Lung (tissue), 12 donors: Measurements from ENCODE around the gene CYS1. TPM values are rescaled to one million over a fixed set of nuclear protein-coding genes. Genes with fewer than 3 reads are reported as not detected.
A peak's percentile ranks its signal among the peaks of the same experiment; 100 is the strongest.

Source experiments
- ATAC-seq: fragments of 200-7000 bp; cut with Tn5 transposase; one replicate; pipeline ENCODE4 v1.9.1; 2020; ENCODE audit warnings: moderate number of reproducible peaks; ENCODE audit not compliant: insufficient read depth, low FRiP score
- DNase-seq, 3 donors: peaks; one replicate each; pipeline ENCODE4 v3.0.0-alpha.2; 2013 to 2017
- H3K27ac ChIP-seq, 2 donors: one replicate each; pipeline ENCODE4 v1.5.1; 2013; ENCODE audit warnings: mild to moderate bottlenecking in 2 of 2, moderate library complexity in 2 of 2, control low read depth in 1 of 2, inconsistent platforms in 1 of 2, low read depth in 1 of 2, low read length in 1 of 2
- H3K27me3 ChIP-seq, 3 donors: one replicate each; pipeline ENCODE4 v1.5.1; 2013; ENCODE audit warnings: low read length in 2 of 3; ENCODE audit not compliant: control insufficient read depth in 3 of 3, insufficient read depth in 3 of 3
- H3K36me3 ChIP-seq, 4 donors: one replicate each; pipeline ENCODE4 v1.5.1; 2013; ENCODE audit warnings: low read length in 4 of 4, mild to moderate bottlenecking in 1 of 4, moderate library complexity in 1 of 4; ENCODE audit not compliant: control insufficient read depth in 4 of 4, insufficient read depth in 4 of 4
- H3K4me1 ChIP-seq, 5 donors: one replicate each; pipeline ENCODE4 v1.5.1; 2013; ENCODE audit warnings: low read length in 5 of 5, mild to moderate bottlenecking in 2 of 5, moderate library complexity in 1 of 5; ENCODE audit not compliant: control insufficient read depth in 5 of 5, insufficient read depth in 5 of 5
- H3K4me3 ChIP-seq: one replicate; pipeline ENCODE4 v1.5.1; 2013; ENCODE audit warnings: mild to moderate bottlenecking, control low read depth, moderate library complexity
- H3K9ac ChIP-seq, 2 donors: one replicate each; pipeline ENCODE4 v1.5.1; 2013; ENCODE audit warnings: low read length in 2 of 2, control low read depth in 1 of 2; ENCODE audit not compliant: insufficient read depth in 1 of 2
- H3K9me3 ChIP-seq, 4 donors: one replicate each; pipeline ENCODE4 v1.5.1; 2013; ENCODE audit warnings: low read length in 3 of 4, mild to moderate bottlenecking in 1 of 4, moderate library complexity in 1 of 4; ENCODE audit not compliant: control insufficient read depth in 4 of 4, insufficient read depth in 3 of 4
- CTCF ChIP-seq: IDR thresholded peaks from 2 replicates; pipeline ENCODE4 v1.5.1; 2012; ENCODE audit warnings: mild to moderate bottlenecking; ENCODE audit errors: control extremely low read depth, extremely low read depth
- WGBS, 2 donors: extraction: QIAGEN DNeasy Blood & Tissue Kit; methylation state at CpG; one replicate each; pipeline ENCODE4 v1.1.7; 2013; 5-methylcytosine and 5-hydroxymethylcytosine counted together
- polyA plus RNA-seq, 2 donors: library from polyadenylated mRNA; stranded (reverse); fragments of 200-250 nt; gene quantifications; one replicate each; pipeline ENCODE4 v1.2.1, GENCODE V29; 2013
- total RNA-seq, 2 donors: library from RNA; depleted of rRNA in 1 of 2; stranded (reverse); fragments of >200 nt in 1 of 2; gene quantifications; one replicate each; pipeline ENCODE4 v1.2.1, GENCODE V29; 2014 to 2021
- donor health status: control.
- donor health status: control.
- donor health status: Bipolar disorder and iron deficiency.
- donor health status: healthy.
- donor health status: DM: yes; HTN: yes; CAD: no.

Gene CYS1
- total and polyA plus RNA-seq, 4 donors: 0.35 to 5.1 (median 1.0) TPM

DNA sequence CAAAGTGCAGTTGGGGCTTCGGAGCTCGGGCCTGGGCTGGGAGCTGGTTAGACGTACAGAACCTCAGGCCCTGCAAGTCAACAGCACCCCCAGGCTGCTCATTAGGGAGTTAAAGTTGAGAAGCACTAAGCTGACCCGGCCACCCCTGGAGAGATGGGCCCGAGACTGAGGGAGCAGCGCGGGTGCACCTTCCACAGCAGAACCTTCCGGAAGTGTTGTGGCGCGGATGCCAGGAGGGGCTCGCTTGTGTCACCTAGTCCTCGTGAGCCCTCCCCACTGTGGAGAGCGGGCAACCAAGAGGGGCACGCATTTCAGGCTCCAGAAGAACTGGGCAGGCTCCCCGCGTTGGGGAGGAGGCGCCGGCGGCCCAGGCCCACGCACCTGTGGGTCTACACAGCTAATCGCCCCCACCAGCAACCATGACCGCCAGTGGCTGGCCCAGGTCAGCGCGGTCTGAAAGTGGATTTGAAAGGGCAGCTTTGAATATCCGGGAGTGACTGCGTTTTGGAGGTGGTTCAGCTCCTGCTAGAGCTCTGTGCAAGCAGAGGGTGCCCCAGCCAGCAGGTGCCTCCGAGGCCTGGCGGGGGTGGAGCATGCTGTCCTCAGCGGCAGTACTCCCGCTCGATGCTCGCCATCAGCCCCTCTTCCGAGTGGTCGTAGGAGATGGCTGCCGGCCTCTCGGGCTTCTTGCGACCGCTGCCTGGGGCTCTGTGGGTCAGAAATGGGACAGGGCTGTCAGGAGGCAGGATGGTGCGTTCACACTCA lies 21.8 kb downstream of the CYS1 start:
- no peak for TF ChIP-seq CTCF
- Histone ChIP-seq H3K4me3 (no peak overlapping the region), H3K27me3 (no peaks in the 10 kb centered on the region), H3K9me3 (peaks cover 0 to 2% (median 0%) of the 10 kb centered on the region in 4 donors), H3K27ac (no peak overlapping the region), H3K9ac (no peak overlapping the region), H3K4me1 (peaks cover 0 to 36% (median 9%) of the 10 kb centered on the region in 5 donors), H3K36me3 (peaks cover 0 to 12% (median 6%) of the 10 kb centered on the region in 4 donors)
- 94 to 96% methylated on average over 39 of the region's 39 CpGs for WGBS, 2 donors
- ATAC-seq: no peak
- no peak for DNase-seq

GRCh38 chr2:10057231-10058107 lies 22.7 kb downstream of the CYS1 start:
- peak overlapping the region; percentile 12 to 40 for H3K27ac ChIP-seq
- no peak for TF ChIP-seq CTCF
- peaks cover 0 to 2% (median 0%) of the 10 kb centered on the region in 4 donors for H3K9me3 ChIP-seq
- no peaks in the 10 kb centered on the region for H3K27me3 ChIP-seq
- peaks cover 3 to 16% (median 10%) of the 10 kb centered on the region in 4 donors for H3K36me3 ChIP-seq
- ATAC-seq (peak; percentile 66), DNase-seq (peak; percentile 95 to 98 (median 97))
- no peak overlapping the region for H3K4me3 ChIP-seq
- H3K4me1 ChIP-seq: peaks cover 0 to 43% (median 14%) of the 10 kb centered on the region in 5 donors
- 28% methylated on average over 28 of the region's 28 CpGs for WGBS, 2 donors
- H3K9ac ChIP-seq: no peak overlapping the region

DNA sequence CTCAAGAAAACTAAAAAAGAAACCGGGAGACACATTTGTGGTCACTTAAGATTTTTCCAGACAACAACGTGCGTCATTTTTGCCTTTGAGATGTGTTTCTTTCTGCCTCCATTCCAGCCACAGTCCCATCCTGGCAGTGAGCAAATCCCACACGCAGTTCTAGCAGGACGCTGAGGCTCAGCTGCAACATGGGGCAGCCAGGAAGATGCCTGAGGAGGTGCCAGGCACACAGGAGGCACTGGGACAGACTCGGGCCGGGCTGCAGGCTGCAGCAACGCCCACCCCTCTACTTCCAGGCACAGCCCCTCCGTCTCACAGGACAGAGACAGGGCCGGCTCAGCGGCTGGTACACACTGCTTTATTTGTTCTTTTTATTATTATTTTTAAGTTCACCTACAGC lies 23.8 kb downstream of the CYS1 start:
- no peak for TF ChIP-seq CTCF

More for the DNA sequence above, 23.8 kb downstream of the CYS1 start:
- Histone ChIP-seq H3K36me3 (peaks cover 7 to 20% (median 13%) of the 10 kb centered on the region in 4 donors), H3K9ac (no peak overlapping the region), H3K9me3 (peaks cover 0 to 2% (median 0%) of the 10 kb centered on the region in 4 donors), H3K4me3 (no peak overlapping the region), H3K27me3 (no peaks in the 10 kb centered on the region), H3K4me1 (peaks cover 0 to 43% (median 14%) of the 10 kb centered on the region in 5 donors), H3K27ac (peak overlapping the region in 1 of 2 donors; percentile 27)
- ATAC-seq: no peak
- DNase-seq: no peak
- 81 to 87% methylated on average over 11 of the region's 11 CpGs for WGBS, 2 donors
